Activated T-helper 2 cell treated with anti-CD3 and anti-CD28 coated beads, Interferon-gamma antibody, Interleukin-2, Interleukin-4, amounts not matched to agents 10 μg/mL and 5 μg/mL and 100 μg/mL, durations not matched to agents 14 hours and 24 hours and 36 hours (primary cell): Measurements from ENCODE around the gene GPAT3. TPM values are rescaled to one million over a fixed set of nuclear protein-coding genes. Genes with fewer than 3 reads are reported as not detected.
"Not testable (repeated sequence)": the region's sequence is repeated elsewhere in the genome, so short reads cannot be mapped to it uniquely, and the experiment has no call there.

Experiments used
- DNase-seq: peaks from one replicate; pipeline ENCODE4 v3.0.0; 2021; ENCODE audit warnings: low spot score
- H3K27ac Mint-ChIP-seq: one replicate; pipeline ENCODE4 v1.8.0; 2021; ENCODE audit warnings: mixed read lengths
- H3K27me3 Mint-ChIP-seq: one replicate; pipeline ENCODE4 v1.8.0; 2021; ENCODE audit warnings: low read depth, mixed read lengths
- H3K36me3 Mint-ChIP-seq: one replicate; pipeline ENCODE4 v1.8.0; 2021; ENCODE audit warnings: low read depth, mixed read lengths
- H3K4me1 Mint-ChIP-seq: one replicate; pipeline ENCODE4 v1.8.0; 2021; ENCODE audit warnings: low read depth, mixed read lengths
- H3K4me3 Mint-ChIP-seq: one replicate; pipeline ENCODE4 v1.8.0; 2021; ENCODE audit warnings: low read depth, mild to moderate bottlenecking, moderate library complexity, mixed read lengths
- H3K9me3 Mint-ChIP-seq: one replicate; pipeline ENCODE4 v1.8.0; 2021; ENCODE audit warnings: mixed read lengths
- intact Hi-C: fragments of 100-400 bp; cut with micrococcal nuclease; formaldehyde crosslinking; loops from one replicate; pipeline ENCODE4 v1.15.1; 2023
- total RNA-seq: library from RNA; stranded (reverse); gene quantifications from 2 replicates; pipeline ENCODE4 v1.2.3, GENCODE V29; 2022

GPAT3 gene
- total RNA-seq, result 8.8 and 9.7 TPM in 2 replicates

- H3K4me3 Mint-ChIP-seq, result peak within 1 kb of the TSS; percentile 78
- H3K36me3 Mint-ChIP-seq, result no peaks in the 10 kb centered on the region
- intact Hi-C loops, result loop anchor here (1.0 to 2.0 kb wide), 2 partner anchors 13 to 51 kb away; partner anchors contain the start of gene ABRAXAS1
- DNase-seq, result peak; percentile 65
- peaks cover 22% of the 10 kb centered on the region for H3K4me1 Mint-ChIP-seq
- H3K27me3 Mint-ChIP-seq, result peaks cover 49% of the 10 kb centered on the region
- H3K27ac Mint-ChIP-seq, result peak within 1 kb of the TSS; percentile 54
- no peaks in the 10 kb centered on the region for H3K9me3 Mint-ChIP-seq
These were observed at the start of gene GPAT3 for GRCh38 chr4:83535520-83536361. TSS of gene GPAT3 (plus strand) at chr4:83536108. CDS start at chr4:83536623, 515 bp downstream.

GRCh38 chr4:83486457-83487129 lies 49.3 kb upstream of the GPAT3 start:
- intact Hi-C loops, result loop anchor here (10.0 kb wide), 1 partner anchor 202 kb away; the partner anchor contains the start of gene COQ2
- Mint-ChIP-seq H3K4me3 (peak overlapping the region; percentile 30), H3K36me3 (peaks cover 4% of the 10 kb centered on the region), H3K9me3 (no peaks in the 10 kb centered on the region), H3K4me1 (peaks cover 14% of the 10 kb centered on the region), H3K27ac (peak overlapping the region; percentile 26), H3K27me3 (no peaks in the 10 kb centered on the region)
- DNase-seq, result no peak

- intact Hi-C loops, result loop anchor here (10.0 kb wide), 1 partner anchor 205 kb away; the partner anchor contains the start of gene COQ2
- no peaks in the 10 kb centered on the region for H3K36me3 Mint-ChIP-seq
- H3K27me3 Mint-ChIP-seq, result no peaks in the 10 kb centered on the region
- H3K9me3 Mint-ChIP-seq, result no peaks in the 10 kb centered on the region
- no peak overlapping the region for H3K27ac Mint-ChIP-seq
- no peak for DNase-seq
- H3K4me1 Mint-ChIP-seq, result peaks cover 6% of the 10 kb centered on the region
- no peak overlapping the region for H3K4me3 Mint-ChIP-seq
These were observed 46.1 kb upstream of the GPAT3 start for GRCh38 chr4:83489711-83490326.

GRCh38 chr4:83490876-83491450 lies 44.9 kb upstream of the GPAT3 start:
- H3K4me3 Mint-ChIP-seq, result no peak overlapping the region
- no peaks in the 10 kb centered on the region for H3K27me3 Mint-ChIP-seq
- H3K36me3 Mint-ChIP-seq, result no peaks in the 10 kb centered on the region
- no peak for DNase-seq
- H3K27ac Mint-ChIP-seq, result no peak overlapping the region
- H3K9me3 Mint-ChIP-seq, result no peaks in the 10 kb centered on the region
- peaks cover 2% of the 10 kb centered on the region for H3K4me1 Mint-ChIP-seq
- intact Hi-C loops, result loop anchor here (1.0 kb wide), 1 partner anchor 149 kb away; no protein-coding TSS in a partner anchor

GRCh38 chr4:83496085-83496917 lies 39.6 kb upstream of the GPAT3 start:
- H3K27me3 Mint-ChIP-seq, H3K4me1 Mint-ChIP-seq, H3K9me3 Mint-ChIP-seq, H3K4me3 Mint-ChIP-seq, H3K36me3 Mint-ChIP-seq, H3K27ac Mint-ChIP-seq, intact Hi-C loops, DNase-seq: not testable (repeated sequence)

- Mint-ChIP-seq H3K9me3 (no peaks in the 10 kb centered on the region), H3K36me3 (no peaks in the 10 kb centered on the region), H3K27me3 (peaks cover 8% of the 10 kb centered on the region), H3K4me3 (no peak overlapping the region), H3K4me1 (peaks cover 2% of the 10 kb centered on the region), H3K27ac (no peak overlapping the region)
- DNase-seq, result no peak
- intact Hi-C loops, result no loop called here
These were observed 37.7 kb upstream of the GPAT3 start for GRCh38 chr4:83498187-83498586.

- H3K36me3 Mint-ChIP-seq, DNase-seq, H3K4me1 Mint-ChIP-seq, H3K27me3 Mint-ChIP-seq, H3K4me3 Mint-ChIP-seq, H3K9me3 Mint-ChIP-seq, intact Hi-C loops, H3K27ac Mint-ChIP-seq: not testable (repeated sequence)
These were observed 34.2 kb upstream of the GPAT3 start for GRCh38 chr4:83501671-83502070.

- no peaks in the 10 kb centered on the region for H3K36me3 Mint-ChIP-seq
- H3K4me1 Mint-ChIP-seq, result peaks cover 7% of the 10 kb centered on the region
- no peaks in the 10 kb centered on the region for H3K27me3 Mint-ChIP-seq
- DNase-seq, result no peak
- no peak overlapping the region for H3K27ac Mint-ChIP-seq
- intact Hi-C loops, result no loop called here
- no peak overlapping the region for H3K4me3 Mint-ChIP-seq
- H3K9me3 Mint-ChIP-seq, result no peaks in the 10 kb centered on the region
These were observed 31.9 kb upstream of the GPAT3 start for GRCh38 chr4:83503974-83504373.

GRCh38 chr4:83504503-83504902 lies 31.4 kb upstream of the GPAT3 start:
- intact Hi-C loops, result no loop called here
- Mint-ChIP-seq H3K27ac (no peak overlapping the region), H3K4me3 (no peak overlapping the region), H3K4me1 (peaks cover 9% of the 10 kb centered on the region), H3K27me3 (no peaks in the 10 kb centered on the region), H3K9me3 (no peaks in the 10 kb centered on the region), H3K36me3 (no peaks in the 10 kb centered on the region)
- no peak for DNase-seq

GRCh38 chr4:83504996-83505395 lies 30.9 kb upstream of the GPAT3 start:
- intact Hi-C loops, result no loop called here
- H3K36me3 Mint-ChIP-seq, result no peaks in the 10 kb centered on the region
- no peaks in the 10 kb centered on the region for H3K9me3 Mint-ChIP-seq
- no peaks in the 10 kb centered on the region for H3K27me3 Mint-ChIP-seq
- H3K27ac Mint-ChIP-seq, result no peak overlapping the region
- no peak overlapping the region for H3K4me3 Mint-ChIP-seq
- H3K4me1 Mint-ChIP-seq, result peaks cover 9% of the 10 kb centered on the region
- no peak for DNase-seq

- intact Hi-C loops, result loop anchor here (1.0 to 2.0 kb wide), 2 partner anchors 50 to 131 kb away; no protein-coding TSS in a partner anchor
- not testable (repeated sequence) for H3K4me1 Mint-ChIP-seq, H3K27me3 Mint-ChIP-seq, H3K9me3 Mint-ChIP-seq, H3K36me3 Mint-ChIP-seq, H3K4me3 Mint-ChIP-seq
- H3K27ac Mint-ChIP-seq, result peak overlapping the region; percentile 8
- peak; percentile 34 for DNase-seq
These were observed 26.7 kb upstream of the GPAT3 start for GRCh38 chr4:83509156-83509585.

- no peak for DNase-seq
- Mint-ChIP-seq H3K27me3 (no peaks in the 10 kb centered on the region), H3K36me3 (no peaks in the 10 kb centered on the region), H3K27ac (no peak overlapping the region), H3K4me3 (no peak overlapping the region), H3K9me3 (no peaks in the 10 kb centered on the region), H3K4me1 (peaks cover 5% of the 10 kb centered on the region)
- intact Hi-C loops, result no loop called here
These were observed 25.5 kb upstream of the GPAT3 start for GRCh38 chr4:83510442-83510841.
